Eye (tissue), 1 donor: ENCODE measurements around the gene KPNB1.
A peak's percentile ranks its signal among the peaks of the same experiment; 100 is the strongest.

ENCODE experiments used
- DNase-seq: peaks from one replicate; pipeline ENCODE4 v3.0.0-alpha.2; 2015

Gene KPNB1

DNA sequence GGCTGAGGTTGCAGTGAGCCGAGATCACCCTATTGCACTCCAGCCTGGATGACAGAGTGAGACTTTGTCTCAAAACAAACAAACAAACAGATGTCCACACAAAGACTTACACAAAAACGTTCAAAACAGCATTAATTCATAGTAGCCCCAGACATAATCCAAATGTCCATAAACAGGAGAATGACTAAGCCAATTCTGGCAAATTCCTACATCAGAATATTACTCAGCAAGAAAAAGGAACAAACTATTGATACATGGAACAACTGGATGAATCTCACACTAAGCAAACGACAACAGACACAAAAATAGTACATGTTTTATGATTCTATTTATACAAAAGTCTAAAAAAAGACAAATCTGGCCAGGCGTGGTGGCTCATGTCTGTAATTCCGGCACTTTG lies 10.8 kb upstream of the KPNB1 start:
- DNase-seq = no peak

DNA sequence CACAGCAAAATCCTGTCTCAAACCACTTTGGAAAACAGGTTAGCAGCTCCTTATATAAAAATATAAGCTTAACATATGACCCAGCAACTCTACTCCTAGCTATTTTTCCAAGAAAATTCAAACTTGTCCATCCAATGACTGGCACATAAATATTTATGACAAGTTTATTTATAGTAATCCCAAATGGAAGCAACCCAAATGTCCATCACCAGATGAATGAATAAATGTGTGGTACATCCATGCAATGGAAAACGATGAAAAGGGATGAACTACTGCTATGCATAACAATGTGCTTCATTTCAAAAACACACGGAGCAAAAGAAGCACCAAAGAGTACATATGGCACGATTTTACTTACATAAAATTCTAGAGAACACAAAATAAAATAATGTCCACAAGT lies 9.6 kb upstream of the KPNB1 start:
- no peak for DNase-seq

DNA sequence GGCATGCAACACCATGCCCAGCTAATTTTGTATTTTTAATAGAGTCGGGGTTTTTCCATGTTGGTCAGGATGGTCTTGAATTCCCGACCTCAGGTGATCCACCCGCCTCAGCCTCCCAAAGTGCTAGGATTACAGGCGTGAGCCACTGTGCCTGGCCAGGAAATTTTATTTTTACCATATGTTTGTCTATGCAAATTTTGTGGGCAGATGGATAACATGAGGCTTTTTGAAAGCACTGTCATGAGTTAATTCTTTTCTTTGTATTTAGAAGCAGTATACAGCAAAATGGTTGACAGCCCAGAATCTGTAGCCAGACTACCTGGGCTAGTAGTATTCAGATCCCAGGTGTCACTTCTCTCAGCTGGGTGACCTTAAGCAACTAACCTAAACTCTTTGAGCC lies 8.5 kb upstream of the KPNB1 start:
- no peak for DNase-seq

DNA sequence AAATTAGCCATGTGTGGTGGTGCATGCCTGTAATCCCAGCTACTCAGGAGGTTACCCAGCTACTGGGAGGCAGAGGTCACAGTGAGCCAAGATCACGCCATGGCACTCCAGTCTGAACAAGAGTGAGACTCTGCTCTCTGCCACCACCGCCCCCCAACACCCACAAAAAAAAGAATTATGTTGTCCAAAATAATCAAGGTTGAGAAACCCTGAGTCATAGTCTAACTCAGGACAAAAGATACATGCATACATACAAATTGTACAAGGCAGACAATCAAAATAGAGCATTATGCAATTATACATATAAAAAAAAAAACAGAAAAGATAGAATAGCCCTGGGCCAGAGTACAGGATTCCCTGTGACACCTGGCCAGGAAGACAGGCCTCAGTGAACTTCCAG lies 6.6 kb upstream of the KPNB1 start:
- DNase-seq = no peak

DNA sequence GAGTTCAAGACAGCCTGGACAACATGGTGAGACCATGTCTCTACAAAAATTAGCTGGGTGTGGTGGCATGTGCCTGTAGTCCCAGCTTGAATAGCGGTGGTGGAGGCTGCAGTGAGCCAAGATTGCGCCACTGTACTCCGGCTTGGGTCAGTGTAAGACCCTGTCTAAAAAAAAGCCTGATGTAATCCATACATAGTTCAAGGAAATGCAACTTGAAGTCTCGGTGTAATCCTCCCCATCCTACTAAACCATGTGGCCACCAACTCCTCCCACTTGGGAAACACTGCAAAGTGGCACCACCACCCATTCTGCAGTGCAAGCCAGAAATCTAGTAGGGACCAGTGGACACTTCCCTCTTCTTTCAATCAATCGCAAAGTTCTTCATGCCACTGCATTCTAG lies 5.4 kb upstream of the KPNB1 start:
- no peak for DNase-seq

DNA sequence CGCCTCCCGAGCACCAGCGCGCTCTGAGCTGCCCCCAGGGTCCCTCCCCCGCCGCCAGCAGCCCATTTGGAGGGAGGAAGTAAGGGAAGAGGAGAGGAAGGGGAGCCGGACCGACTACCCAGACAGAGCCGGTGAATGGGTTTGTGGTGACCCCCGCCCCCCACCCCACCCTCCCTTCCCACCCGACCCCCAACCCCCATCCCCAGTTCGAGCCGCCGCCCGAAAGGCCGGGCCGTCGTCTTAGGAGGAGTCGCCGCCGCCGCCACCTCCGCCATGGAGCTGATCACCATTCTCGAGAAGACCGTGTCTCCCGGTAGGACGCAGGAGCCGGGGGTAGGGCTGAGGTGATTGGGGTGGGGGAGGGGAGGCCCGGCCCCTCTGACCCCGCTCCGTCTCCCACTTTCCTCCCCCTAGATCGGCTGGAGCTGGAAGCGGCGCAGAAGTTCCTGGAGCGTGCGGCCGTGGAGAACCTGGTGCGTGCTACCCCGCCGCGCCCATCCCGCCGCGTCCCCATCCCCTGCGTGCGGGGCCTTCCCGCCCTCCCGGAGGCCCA lies 329 bp downstream of the KPNB1 start:
- DNase-seq = no peak

DNA sequence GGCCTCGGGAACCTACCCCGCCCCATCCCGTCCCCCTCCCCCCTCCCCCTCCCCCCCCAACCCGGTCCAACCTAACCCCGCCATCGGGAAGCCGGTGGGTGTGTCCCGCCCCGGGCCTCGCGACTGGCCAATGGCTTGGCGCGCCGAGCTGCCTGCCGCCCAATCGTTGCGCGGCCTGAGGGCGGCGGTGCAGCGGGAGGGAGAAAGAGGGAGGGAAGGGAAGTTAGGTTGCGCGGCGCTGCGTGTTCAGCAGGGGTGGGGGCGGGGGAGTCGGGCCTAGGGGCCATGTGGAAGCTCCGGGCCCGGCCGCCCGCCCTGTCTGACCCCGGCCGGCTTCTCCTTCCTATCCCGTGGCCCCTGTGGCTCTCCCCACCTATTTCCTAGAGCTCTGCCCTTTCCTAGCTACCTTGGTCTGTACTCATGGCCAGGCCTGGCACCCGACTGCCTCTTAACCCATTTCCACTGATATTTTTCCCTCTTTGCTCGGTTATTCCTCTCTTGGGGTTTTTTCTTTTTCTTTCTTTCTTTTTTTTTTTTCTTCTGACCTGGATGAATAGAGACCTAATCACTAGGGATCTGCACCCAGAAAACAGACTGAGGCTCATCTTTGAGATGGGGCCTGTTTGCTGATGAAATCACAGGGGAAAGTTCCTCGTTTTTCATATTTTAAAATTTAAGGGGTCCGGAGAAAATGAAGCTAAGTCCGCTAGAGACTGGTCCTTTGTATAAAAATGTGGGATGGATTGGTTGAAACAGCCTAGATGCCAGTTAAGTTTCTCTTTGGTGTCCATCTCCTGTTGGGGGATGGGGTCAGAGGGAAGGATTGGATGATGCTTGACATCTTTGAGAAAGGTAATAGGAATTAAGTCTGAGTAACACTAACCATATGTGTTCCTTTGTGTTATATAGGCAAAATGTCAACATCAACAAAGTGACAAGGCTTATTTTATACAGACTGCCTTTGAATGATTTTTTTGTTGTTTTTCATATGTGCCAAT lies 1.1 kb downstream of the KPNB1 start:
- DNase-seq = peak; percentile 96

DNA sequence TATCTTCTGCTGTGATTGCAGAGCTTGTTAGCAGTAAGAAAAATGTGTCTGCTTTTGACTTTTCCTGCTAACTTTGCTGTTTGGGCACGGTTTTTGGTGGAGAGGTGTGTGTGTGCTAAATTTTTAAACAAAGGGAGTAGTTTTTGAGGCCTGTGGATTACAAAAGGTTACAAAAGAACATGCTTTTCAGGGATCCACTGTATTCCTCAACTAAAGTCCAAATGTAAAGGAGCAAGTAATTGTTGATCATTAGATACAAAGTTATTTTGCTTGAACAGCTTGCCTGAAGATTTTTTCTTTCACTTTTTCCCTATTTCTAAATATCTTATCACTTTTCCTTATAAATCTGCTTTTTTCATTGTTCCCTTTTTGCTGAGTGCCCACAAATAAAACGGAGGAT lies 2.0 kb downstream of the KPNB1 start:
- DNase-seq = no peak

DNA sequence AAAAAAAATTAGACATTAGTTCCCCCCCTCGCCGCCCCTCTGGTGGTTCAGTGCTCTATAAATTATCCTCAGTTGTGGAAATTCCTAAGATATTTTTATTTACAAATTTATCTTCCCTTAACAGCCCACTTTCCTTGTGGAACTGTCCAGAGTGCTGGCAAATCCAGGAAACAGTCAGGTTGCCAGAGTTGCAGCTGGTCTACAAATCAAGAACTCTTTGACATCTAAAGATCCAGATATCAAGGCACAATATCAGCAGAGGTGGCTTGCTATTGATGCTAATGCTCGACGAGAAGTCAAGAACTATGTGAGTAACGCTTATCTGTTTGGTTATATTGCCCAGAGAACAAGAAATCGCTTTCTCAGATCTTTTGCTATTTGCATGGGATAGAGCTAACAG lies 2.9 kb downstream of the KPNB1 start:
- DNase-seq = no peak

DNA sequence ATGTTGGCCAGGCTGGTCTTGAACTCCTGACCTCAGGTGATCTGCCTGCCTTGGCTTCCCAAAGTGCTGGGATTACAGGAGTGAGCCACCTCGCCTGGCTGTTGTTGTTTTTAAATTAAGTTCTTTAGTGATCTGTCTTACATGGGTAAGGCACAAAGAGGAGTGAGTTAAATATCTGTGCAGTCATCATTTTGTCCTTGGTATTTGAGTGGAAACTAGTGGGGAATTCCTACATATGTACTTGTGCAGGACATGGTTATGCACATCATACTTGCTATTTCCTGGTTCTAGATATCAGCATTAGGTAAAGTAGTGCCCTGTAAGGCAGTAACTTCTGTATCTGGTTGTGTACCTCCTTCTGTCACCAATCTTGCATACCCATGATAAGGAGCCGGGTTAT lies 3.7 kb downstream of the KPNB1 start:
- no peak for DNase-seq

DNA sequence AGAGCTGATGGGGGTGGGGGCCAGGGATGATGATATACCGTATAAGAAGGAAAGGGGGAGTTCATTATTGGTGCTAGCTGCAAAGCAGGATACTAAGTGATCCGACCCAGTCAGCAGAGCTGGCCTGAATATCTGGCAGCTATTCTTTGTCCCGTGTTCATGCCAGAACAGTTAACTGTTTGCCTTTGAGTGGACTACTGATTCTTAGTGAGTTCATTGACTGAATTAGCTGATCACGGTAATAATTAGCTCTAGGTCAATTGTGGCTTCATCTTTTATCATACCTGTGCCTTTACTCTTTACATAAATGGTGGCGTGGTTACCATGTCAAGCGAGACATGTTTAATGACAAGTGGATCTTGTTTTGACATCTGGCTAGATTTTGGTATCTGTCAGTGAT lies 5.3 kb downstream of the KPNB1 start:
- DNase-seq = no peak

DNA sequence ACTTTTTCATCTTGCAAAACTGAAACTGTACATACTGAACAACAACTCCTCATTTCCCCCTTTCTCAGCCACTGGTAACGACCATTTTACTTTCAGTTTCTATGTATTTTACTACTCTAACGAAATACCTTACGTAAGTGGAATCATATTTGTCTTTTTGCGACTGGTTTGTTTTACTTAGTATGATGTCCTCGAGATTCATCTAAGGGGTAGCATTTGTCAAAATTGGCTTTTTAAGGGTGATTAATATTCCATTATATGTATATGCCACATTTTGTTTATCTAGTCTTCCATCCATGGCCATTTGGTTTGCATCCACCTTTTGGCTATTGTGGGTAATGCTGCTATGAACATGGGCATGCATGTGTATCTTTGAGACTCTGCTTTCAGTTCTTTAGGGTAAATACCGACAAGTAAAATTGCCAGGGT lies 10.4 kb downstream of the KPNB1 start:
- DNase-seq = no peak

DNA sequence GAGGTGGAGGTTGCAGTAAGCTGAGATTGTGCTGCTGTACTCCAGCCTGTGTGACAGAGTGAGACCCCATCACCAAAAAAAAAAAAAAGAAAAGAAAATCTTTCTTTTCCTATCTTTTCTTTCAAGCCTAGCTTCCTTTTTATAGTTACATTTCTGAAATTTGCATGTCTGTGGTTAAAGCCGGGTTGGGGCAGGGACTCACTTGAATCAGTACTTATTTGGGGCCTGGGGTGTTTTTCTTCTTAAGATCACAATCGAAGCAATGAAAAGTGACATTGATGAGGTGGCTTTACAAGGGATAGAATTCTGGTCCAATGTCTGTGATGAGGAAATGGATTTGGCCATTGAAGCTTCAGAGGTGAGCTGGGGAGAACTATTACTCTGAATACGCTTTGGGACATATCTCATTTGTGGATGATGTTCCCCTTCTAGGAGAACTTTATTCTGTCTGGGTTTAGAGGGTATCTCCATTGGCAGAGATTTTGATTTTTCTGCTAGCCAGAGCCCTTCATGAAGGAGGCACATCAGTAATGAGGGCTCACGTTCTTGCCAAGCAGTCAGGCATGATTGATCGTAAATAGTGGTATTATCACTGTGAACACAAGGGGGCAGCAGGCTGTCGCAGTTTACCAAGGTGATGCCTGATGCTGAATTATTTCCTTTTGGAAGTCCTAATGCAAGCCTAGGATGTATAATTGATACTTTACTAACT lies 14.3 kb downstream of the KPNB1 start:
- DNase-seq = peak; percentile 93

DNA sequence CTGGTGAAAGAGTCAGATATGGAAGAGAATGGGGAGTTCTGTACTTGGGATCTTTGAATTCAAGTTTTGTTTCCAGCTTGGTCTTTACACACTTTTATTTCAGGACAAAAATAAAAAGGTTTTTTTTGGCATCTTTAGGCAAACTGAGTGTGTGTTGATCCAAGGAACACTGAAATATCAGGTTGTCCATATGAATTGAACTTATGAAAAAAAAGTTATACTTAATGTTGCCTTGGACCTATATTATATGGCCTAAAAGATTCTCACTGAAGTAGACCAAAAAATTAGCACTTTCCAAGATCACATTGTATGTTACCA lies 14.9 kb downstream of the KPNB1 start:
- DNase-seq = no peak

DNA sequence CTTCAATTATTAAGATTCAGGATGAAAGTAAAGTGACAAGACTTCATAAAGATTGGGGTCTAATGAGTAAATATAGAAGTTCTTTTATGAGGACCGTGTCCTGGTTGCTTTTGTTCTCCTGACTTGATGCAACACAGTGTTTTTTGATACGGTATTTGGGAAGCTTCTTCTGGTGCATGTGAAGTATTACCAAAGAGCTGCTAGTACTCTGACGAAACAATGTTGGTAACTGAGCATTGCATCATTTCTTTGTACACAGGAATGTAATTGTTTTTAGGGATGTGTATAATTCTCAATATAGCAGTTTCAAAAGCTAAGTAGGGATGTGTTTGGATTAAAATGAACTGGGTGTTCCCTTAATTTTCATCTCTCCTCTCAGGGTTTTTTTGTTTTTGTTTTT lies 15.9 kb downstream of the KPNB1 start:
- DNase-seq = no peak

DNA sequence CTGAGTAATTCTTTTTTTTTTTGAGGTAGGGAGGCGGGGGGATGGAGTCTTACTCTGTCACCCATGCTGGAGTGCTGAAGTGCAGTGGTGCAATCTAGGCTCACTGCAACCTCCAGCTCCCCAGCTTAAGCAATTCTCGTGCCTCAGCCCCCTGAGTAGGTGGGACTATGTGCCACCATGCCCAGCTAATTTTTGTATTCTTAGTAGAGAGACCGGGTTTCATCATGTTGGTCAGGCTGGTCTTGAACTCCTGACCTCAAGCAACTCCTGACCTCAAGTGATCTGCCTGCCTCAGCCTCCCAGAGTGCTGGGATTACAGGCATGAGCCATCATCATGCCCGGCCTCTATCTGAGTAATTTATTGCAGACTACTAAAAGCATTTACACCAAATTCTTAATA lies 19.4 kb downstream of the KPNB1 start:
- DNase-seq = no peak

DNA sequence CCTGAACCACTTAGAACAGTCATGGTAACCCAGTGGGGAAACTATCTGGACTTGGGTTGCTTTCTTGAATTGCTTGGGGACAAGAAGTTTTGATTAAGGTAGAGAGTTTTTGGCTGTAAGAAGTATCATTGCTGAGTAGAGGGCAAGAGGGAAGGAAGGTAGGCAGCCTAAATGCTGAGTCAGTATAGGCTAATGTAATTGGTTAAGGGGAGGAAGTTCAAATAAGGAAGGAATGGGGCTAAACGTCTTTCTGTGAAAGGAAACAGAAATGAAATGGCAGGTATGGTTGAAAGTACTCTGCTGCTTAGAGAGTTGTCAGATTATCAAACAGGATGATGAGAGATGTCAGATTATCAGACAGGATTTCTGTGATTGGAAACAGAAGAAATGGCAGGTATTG lies 20.3 kb downstream of the KPNB1 start:
- no peak for DNase-seq

DNA sequence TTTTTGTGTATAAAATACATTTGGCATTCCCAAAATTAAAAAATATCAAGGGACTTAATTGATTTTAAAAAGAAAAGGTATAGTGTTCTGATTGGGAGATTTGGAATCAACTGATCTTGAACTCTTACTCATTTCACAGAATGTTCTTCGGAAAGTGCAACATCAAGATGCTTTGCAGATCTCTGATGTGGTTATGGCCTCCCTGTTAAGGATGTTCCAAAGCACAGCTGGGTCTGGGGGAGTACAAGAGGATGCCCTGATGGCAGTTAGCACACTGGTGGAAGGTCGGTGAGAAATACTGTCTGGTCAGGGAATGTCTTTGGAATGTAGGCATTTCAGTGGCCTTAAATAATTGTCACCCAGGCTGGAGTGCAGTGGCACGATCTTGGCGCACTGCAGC lies 24.8 kb downstream of the KPNB1 start:
- no peak for DNase-seq

DNA sequence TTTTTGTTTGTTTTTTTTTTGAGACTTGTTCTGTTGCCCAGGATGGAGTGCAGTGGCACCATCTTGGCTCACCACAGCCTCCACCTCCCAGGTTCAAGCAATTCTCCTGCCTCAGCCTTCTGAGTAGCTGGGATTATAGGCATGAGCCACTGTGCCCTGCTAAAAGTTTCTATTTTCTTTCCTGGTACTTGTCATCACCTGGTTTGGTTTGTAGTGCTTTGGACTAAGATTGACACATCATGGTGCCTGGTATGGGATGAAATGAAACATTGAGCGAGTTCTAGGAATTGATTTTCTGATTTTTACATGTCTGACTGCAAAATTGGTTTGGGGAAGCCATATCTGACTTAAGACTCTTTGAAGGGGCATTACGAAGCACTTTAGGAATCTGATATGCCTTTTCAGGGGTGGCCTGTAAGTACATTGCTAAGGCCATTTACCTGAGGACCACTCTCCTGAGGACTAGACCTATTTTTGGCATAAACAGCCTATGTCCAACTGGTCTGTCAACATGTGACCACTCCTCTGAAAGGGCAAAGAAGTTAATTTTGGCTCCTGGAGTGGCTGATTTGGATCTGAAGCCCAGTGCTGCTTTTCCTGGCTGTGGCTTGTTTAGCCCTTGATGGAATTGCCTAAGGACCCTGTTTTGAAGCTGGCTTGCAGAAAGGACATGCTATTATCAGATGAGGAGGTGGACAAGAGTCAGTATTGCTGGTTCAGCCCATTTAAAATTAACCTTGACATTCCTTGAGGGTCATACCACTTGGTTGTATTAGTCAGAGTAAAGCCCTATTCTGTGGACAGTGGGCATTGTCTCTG lies 25.9 kb downstream of the KPNB1 start:
- DNase-seq = no peak

DNA sequence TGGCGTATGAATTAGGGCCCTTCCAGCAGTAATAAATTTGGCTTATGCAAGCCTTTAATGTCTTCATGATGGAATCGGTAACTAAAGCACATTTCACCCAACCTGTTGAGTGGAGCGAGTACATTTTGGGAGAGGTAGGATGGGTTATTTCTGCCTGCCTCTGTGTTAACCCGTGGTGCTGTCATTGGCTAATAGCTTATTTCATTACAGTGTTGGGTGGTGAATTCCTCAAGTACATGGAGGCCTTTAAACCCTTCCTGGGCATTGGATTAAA lies 26.4 kb downstream of the KPNB1 start:
- no peak for DNase-seq

DNA sequence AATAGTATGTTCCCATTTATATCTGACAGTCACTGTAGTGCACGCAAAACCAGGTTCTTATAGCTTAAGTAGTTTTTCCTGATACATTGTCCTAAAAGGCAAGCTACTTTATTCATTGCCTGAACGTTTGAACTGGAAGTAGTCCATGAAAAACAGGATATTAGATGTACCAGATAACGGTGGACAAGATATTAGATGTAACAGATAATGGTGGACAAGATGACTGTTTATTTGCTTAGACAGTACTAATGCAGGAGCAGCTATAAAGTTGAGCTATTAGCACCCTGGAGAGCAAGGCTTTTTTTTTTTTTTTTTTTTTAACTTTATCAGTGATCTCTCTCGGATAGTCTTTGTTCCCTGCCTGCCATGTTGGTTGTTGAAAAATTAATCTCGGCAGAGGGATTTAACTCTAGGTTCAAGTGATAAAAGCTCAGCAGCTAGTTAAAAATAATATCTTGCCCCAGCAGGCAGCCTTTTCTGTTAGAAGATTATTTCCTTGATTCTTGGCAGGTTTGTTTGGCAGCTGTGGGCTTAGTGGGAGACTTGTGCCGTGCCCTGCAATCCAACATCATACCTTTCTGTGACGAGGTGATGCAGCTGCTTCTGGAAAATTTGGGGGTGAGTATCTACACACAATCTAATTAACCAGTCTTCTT lies 26.9 kb downstream of the KPNB1 start:
- DNase-seq = no peak

DNA sequence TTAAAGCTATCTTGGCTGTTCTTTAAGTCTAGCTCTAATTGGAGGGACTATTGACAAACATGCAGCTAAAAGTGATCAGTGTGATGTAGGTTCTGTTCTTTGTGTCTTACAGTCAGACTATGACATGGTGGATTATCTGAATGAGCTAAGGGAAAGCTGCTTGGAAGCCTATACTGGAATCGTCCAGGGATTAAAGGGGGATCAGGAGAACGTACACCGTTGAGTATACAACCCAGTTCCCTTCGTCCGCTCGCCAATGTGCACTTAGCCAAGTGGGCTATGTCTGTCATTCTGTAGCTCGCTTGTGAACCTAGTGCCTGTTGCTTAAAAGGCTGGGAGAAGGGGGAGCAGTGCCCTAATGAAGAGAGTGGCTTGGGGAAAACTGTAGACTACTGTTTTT lies 28.5 kb downstream of the KPNB1 start:
- DNase-seq = no peak

DNA sequence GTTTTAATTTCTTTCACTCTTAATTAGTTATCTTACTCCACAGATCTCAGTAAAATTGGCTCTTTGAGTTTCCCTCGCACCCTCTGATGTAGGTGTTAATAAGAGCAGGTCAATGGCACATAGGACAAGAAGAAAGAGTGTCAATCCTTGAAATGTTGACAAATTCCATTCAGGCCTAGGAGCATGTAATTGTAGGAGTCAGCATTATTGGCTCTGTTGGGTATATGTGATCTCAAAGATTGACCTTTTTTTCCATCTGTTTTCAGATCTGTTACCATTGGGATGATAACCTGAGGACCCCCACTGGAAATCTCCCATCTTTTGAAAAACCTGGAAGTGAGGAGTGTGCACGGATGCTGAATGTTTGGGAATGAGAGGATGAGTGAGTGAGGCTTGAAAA lies 32.4 kb downstream of the KPNB1 start:
- DNase-seq = no peak
